Right lobe of liver (tissue), 4 donors: Measurements from ENCODE around the gene ECHDC3.

ENCODE experiments used
- CTCF ChIP-seq, 4 donors: fragments of 200-600 bp in 3 of 4; fragments of 450-650 bp in 1 of 4; IDR thresholded peaks; one replicate each; pipeline versions ENCODE4 v1.5.1 to v1.8.0; 2016 to 2022; ENCODE audit warnings: antibody characterized with exemption in 4 of 4, mild to moderate bottlenecking in 2 of 4
- POLR2A ChIP-seq: fragments of 450-650 bp; IDR thresholded peaks from one replicate; pipeline ENCODE4 v1.6.1; 2017; ENCODE audit warnings: antibody characterized with exemption, mild to moderate bottlenecking
- donor health status: DM: no; HTN: no; CAD: no.
- donor health status: DM: no; HTN: no; CAD: no.
- donor health status: DM: no; HTN: yes; CAD: no.

GRCh38 chr10:11700539-11700938 lies 41.6 kb upstream of the ECHDC3 start:
- no peak for TF ChIP-seq CTCF (IDR thresholded peaks at IDR 0.05)
- no peak for TF ChIP-seq POLR2A
